ENCODE data around the gene DHX34.

DHX34 gene

GRCh38 chr19:47429140-47429793, 80.2 kb downstream of the DHX34 start:
- CTCF ChIA-PET, result interaction anchor here (1.3 to 1.9 kb wide), 6 partner anchors 7 to 267 kb away, joined by 3 to 7 read pairs (median 4); no protein-coding TSS in a partner anchor
- POLR2A ChIA-PET, result interaction anchor here (0.6 kb wide), 1 partner anchor 78 kb away, joined by 3 read pairs; no protein-coding TSS in a partner anchor
- Histone ChIP-seq H3K9me3 (ENCODE audit: control extremely low read depth in 1 of 5, control insufficient read depth in 4 of 5, insufficient read depth in 2 of 5, low read depth in 1 of 5, low read length in 4 of 5) (no peaks in the 10 kb centered on the region), H3K36me3 (ENCODE audit: control insufficient read depth in 4 of 4, insufficient read depth in 4 of 4, low read length in 3 of 4) (no peaks in the 10 kb centered on the region), H3K4me3 (ENCODE audit: control insufficient read depth in 1 of 7, extremely low read depth in 1 of 7, insufficient read depth in 4 of 7, low read depth in 2 of 7, low read length in 6 of 7) (no peak overlapping the region), H3K27me3 (replicated peaks in 2 of 5; ENCODE audit: control insufficient read depth in 4 of 5, insufficient read depth in 5 of 5, low read length in 4 of 5) (peaks cover 2 to 84% (median 29%) of the 10 kb centered on the region in 5 experiments), H3K4me1 (ENCODE audit: control extremely low read depth in 1 of 4, control insufficient read depth in 4 of 4, insufficient read depth in 4 of 4, low read length in 3 of 4) (peaks cover 0 to 36% (median 22%) of the 10 kb centered on the region in 4 experiments), H3K27ac (ENCODE audit: insufficient read depth in 1 of 2, low read depth in 1 of 2, low read length in 2 of 2, poor library complexity in 1 of 2, severe bottlenecking in 2 of 2) (no peak overlapping the region)
- WGBS (ENCODE audit: insufficient coverage), result 27% methylated on average over 5 of the region's 20 CpGs
- no peak for DNase-seq

GRCh38 chr19:47430041-47430802, 81.1 kb downstream of the DHX34 start:
- ChIA-PET POLR2A (interaction anchor here (0.6 kb wide), 1 partner anchor 132 kb away, joined by 5 read pairs; no protein-coding TSS in a partner anchor), CTCF (interaction anchor here (1.3 kb wide), 1 partner anchor 146 kb away, joined by 4 read pairs; no protein-coding TSS in a partner anchor)
- H3K4me3 ChIP-seq (ENCODE audit: control insufficient read depth in 1 of 7, extremely low read depth in 1 of 7, insufficient read depth in 4 of 7, low read depth in 2 of 7, low read length in 6 of 7), result peak overlapping the region in 2 of 7 experiments; percentile 26 to 40
- peaks cover 2 to 75% (median 29%) of the 10 kb centered on the region in 5 experiments for H3K27me3 ChIP-seq (replicated peaks in 2 of 5; ENCODE audit: control insufficient read depth in 4 of 5, insufficient read depth in 5 of 5, low read length in 4 of 5)
- no peaks in the 10 kb centered on the region for H3K9me3 ChIP-seq (ENCODE audit: control extremely low read depth in 1 of 5, control insufficient read depth in 4 of 5, insufficient read depth in 2 of 5, low read depth in 1 of 5, low read length in 4 of 5)
- no peaks in the 10 kb centered on the region for H3K36me3 ChIP-seq (ENCODE audit: control insufficient read depth in 4 of 4, insufficient read depth in 4 of 4, low read length in 3 of 4)
- peak; percentile 41 to 64 (median 61) for DNase-seq
- H3K27ac ChIP-seq (ENCODE audit: insufficient read depth in 1 of 2, low read depth in 1 of 2, low read length in 2 of 2, poor library complexity in 1 of 2, severe bottlenecking in 2 of 2), result no peak overlapping the region
- WGBS (ENCODE audit: insufficient coverage), result 5% methylated on average over 64 of the region's 69 CpGs
- peaks cover 0 to 36% (median 22%) of the 10 kb centered on the region in 4 experiments for H3K4me1 ChIP-seq (ENCODE audit: control extremely low read depth in 1 of 4, control insufficient read depth in 4 of 4, insufficient read depth in 4 of 4, low read length in 3 of 4)

GRCh38 chr19:47432091-47432490, 83.0 kb downstream of the DHX34 start:
- H3K27ac ChIP-seq (ENCODE audit: insufficient read depth in 1 of 2, low read depth in 1 of 2, low read length in 2 of 2, poor library complexity in 1 of 2, severe bottlenecking in 2 of 2), result no peak overlapping the region

More at GRCh38 chr19:47432091-47432490, 83.0 kb downstream of the DHX34 start:
- Histone ChIP-seq H3K36me3 (ENCODE audit: control insufficient read depth in 4 of 4, insufficient read depth in 4 of 4, low read length in 3 of 4) (no peaks in the 10 kb centered on the region), H3K4me3 (ENCODE audit: control insufficient read depth in 1 of 7, extremely low read depth in 1 of 7, insufficient read depth in 4 of 7, low read depth in 2 of 7, low read length in 6 of 7) (no peak overlapping the region), H3K4me1 (ENCODE audit: control extremely low read depth in 1 of 4, control insufficient read depth in 4 of 4, insufficient read depth in 4 of 4, low read length in 3 of 4) (peaks cover 0 to 36% (median 22%) of the 10 kb centered on the region in 4 experiments), H3K9me3 (ENCODE audit: control extremely low read depth in 1 of 5, control insufficient read depth in 4 of 5, insufficient read depth in 2 of 5, low read depth in 1 of 5, low read length in 4 of 5) (no peaks in the 10 kb centered on the region), H3K27me3 (replicated peaks in 2 of 5; ENCODE audit: control insufficient read depth in 4 of 5, insufficient read depth in 5 of 5, low read length in 4 of 5) (peaks cover 0 to 67% (median 23%) of the 10 kb centered on the region in 5 experiments)
- no peak for DNase-seq
- 56% methylated on average over 18 of the region's 18 CpGs for WGBS (ENCODE audit: insufficient coverage)
- ChIA-PET POLR2A (interaction anchor here (0.5 kb wide), 1 partner anchor 96 kb away, joined by 3 read pairs; no protein-coding TSS in a partner anchor), CTCF (interaction anchor here (1.1 to 7.9 kb wide), 6 partner anchors 41 to 277 kb away, joined by 3 to 64 read pairs (median 5); no protein-coding TSS in a partner anchor)
